H9 (cell line): ENCODE results near the gene RNPEPL1. TPM values are rescaled to one million over a fixed set of nuclear protein-coding genes. Genes with fewer than 3 reads are reported as not detected.

ENCODE experiments used
- DNase-seq: peaks from one replicate; pipeline ENCODE4 v3.0.0-alpha.2; 2017
- H2AFZ ChIP-seq: one replicate; pipeline ENCODE4 v1.6.1; 2013; ENCODE audit warnings: mild to moderate bottlenecking, low read length, control low read depth, moderate library complexity
- H2AK5ac ChIP-seq: 2 replicates; pipeline ENCODE4 v1.6.1; 2013; ENCODE audit warnings: low read length, control low read depth, mixed read lengths; ENCODE audit not compliant: insufficient read length
- H2BK120ac ChIP-seq: one replicate; pipeline ENCODE4 v1.6.1; 2013; ENCODE audit warnings: low read depth, mild to moderate bottlenecking, low read length, control low read depth, inconsistent platforms; ENCODE audit not compliant: poor library complexity, severe bottlenecking
- H2BK12ac ChIP-seq: 2 replicates; pipeline ENCODE4 v1.6.1; 2013; ENCODE audit warnings: low read length, control low read depth, mixed read lengths, low read depth; ENCODE audit not compliant: insufficient read length
- H2BK15ac ChIP-seq: 2 replicates; pipeline ENCODE4 v1.6.1; 2013; ENCODE audit warnings: low read depth, low read length, control low read depth
- H2BK20ac ChIP-seq: one replicate; pipeline ENCODE4 v1.6.1; 2013; ENCODE audit warnings: low read depth, mild to moderate bottlenecking, low read length, control low read depth, inconsistent platforms; ENCODE audit not compliant: poor library complexity, severe bottlenecking
- H2BK5ac ChIP-seq: 2 replicates; pipeline ENCODE4 v1.6.1; 2013; ENCODE audit warnings: low read length, control low read depth, mixed read lengths; ENCODE audit not compliant: insufficient read length
- H3K14ac ChIP-seq: 2 replicates; pipeline ENCODE4 v1.6.1; 2013; ENCODE audit warnings: low read length, control low read depth; ENCODE audit not compliant: insufficient read depth
- H3K18ac ChIP-seq: 2 replicates; pipeline ENCODE4 v1.6.1; 2013; ENCODE audit warnings: low read depth, mild to moderate bottlenecking, mixed read lengths, low read length, control low read depth; ENCODE audit not compliant: insufficient read length
- H3K23ac ChIP-seq: 2 replicates; pipeline ENCODE4 v1.6.1; 2013; ENCODE audit warnings: low read length, control low read depth, mixed read lengths, low read depth; ENCODE audit not compliant: insufficient read length
- H3K23me2 ChIP-seq: 2 replicates; pipeline ENCODE4 v1.6.1; 2013; ENCODE audit warnings: low read depth, mild to moderate bottlenecking, mixed read lengths, low read length, control low read depth; ENCODE audit not compliant: insufficient read length, poor library complexity, severe bottlenecking
- H3K27ac ChIP-seq: 2 replicates; pipeline ENCODE4 v1.5.1; 2013; ENCODE audit warnings: low read length, control low read depth, mixed read lengths, low read depth; ENCODE audit not compliant: insufficient read length
- H3K27me3 ChIP-seq: 2 replicates; pipeline ENCODE4 v1.6.1; 2013; ENCODE audit warnings: low read length, control low read depth, inconsistent platforms; ENCODE audit not compliant: insufficient read depth
- H3K4ac ChIP-seq: 2 replicates; pipeline ENCODE4 v1.6.1; 2013; ENCODE audit warnings: low read depth, mild to moderate bottlenecking, control low read depth, inconsistent platforms, low read length, moderate library complexity
- H3K4me1 ChIP-seq: 2 replicates; pipeline ENCODE4 v1.6.1; 2013; ENCODE audit warnings: low read length, control low read depth, inconsistent platforms; ENCODE audit not compliant: insufficient read depth
- H3K4me2 ChIP-seq: 2 replicates; pipeline ENCODE4 v1.6.1; 2013; ENCODE audit warnings: low read length, control low read depth, mixed read lengths; ENCODE audit not compliant: insufficient read length, insufficient read depth
- H3K56ac ChIP-seq: 2 replicates; pipeline ENCODE4 v1.6.1; 2013; ENCODE audit warnings: low read depth, mild to moderate bottlenecking, mixed read lengths, low read length, control low read depth; ENCODE audit not compliant: insufficient read length
- H3K79me1 ChIP-seq: 2 replicates; pipeline ENCODE4 v1.6.1; 2013; ENCODE audit warnings: low read depth, mild to moderate bottlenecking, moderate library complexity, low read length, control low read depth, inconsistent platforms; ENCODE audit not compliant: insufficient read depth, poor library complexity, severe bottlenecking
- H3K79me2 ChIP-seq: 2 replicates; pipeline ENCODE4 v1.6.1; 2013; ENCODE audit warnings: low read length, control low read depth, inconsistent platforms; ENCODE audit not compliant: insufficient read depth
- H3K9ac ChIP-seq: 2 replicates; pipeline ENCODE4 v1.6.1; 2013; ENCODE audit warnings: low read length, control low read depth, mixed read lengths; ENCODE audit not compliant: insufficient read length; ENCODE audit errors: extremely low read depth
- H3K9me3 ChIP-seq: one replicate; pipeline ENCODE4 v1.6.1; 2013; ENCODE audit warnings: low read depth, low read length, inconsistent platforms; ENCODE audit not compliant: control insufficient read depth
- H3T11ph ChIP-seq: one replicate; pipeline ENCODE4 v1.6.1; 2013; ENCODE audit warnings: mild to moderate bottlenecking, low read length, control low read depth, inconsistent platforms
- H4K20me1 ChIP-seq: one replicate; pipeline ENCODE4 v1.6.1; 2013; ENCODE audit not compliant: control insufficient read depth, insufficient read length, insufficient read depth
- H4K5ac ChIP-seq: 2 replicates; pipeline ENCODE4 v1.6.1; 2013; ENCODE audit warnings: low read depth, mild to moderate bottlenecking, mixed read lengths, low read length, control low read depth; ENCODE audit not compliant: insufficient read length
- H4K8ac ChIP-seq: replicated peaks from 2 replicates; pipeline ENCODE4 v1.6.1; 2013; ENCODE audit warnings: low read length, control low read depth, mixed read lengths, low read depth; ENCODE audit not compliant: insufficient read length
- H4K91ac ChIP-seq: 2 replicates; pipeline ENCODE4 v1.6.1; 2013; ENCODE audit warnings: low read depth, mild to moderate bottlenecking, moderate library complexity, mixed read lengths, low read length, control low read depth; ENCODE audit not compliant: insufficient read length
- H3K27ac Mint-ChIP-seq, 3 experiments: 2 replicates in 2 of 3; 3 replicates in 1 of 3; pipeline ENCODE4 v1.8.0; 2020 to 2021; ENCODE audit warnings: mixed read lengths in 3 of 3, mild to moderate bottlenecking in 1 of 3, moderate library complexity in 1 of 3
- H3K27me3 Mint-ChIP-seq: 2 replicates; pipeline ENCODE4 v1.8.0; 2021; ENCODE audit warnings: low read depth, mild to moderate bottlenecking, moderate library complexity, mixed read lengths
- H3K36me3 Mint-ChIP-seq, 3 experiments: 2 replicates in 2 of 3; 3 replicates in 1 of 3; pipeline ENCODE4 v1.8.0; 2020 to 2021; ENCODE audit warnings: low read depth in 3 of 3, mixed read lengths in 3 of 3; ENCODE audit not compliant: insufficient read depth in 1 of 3
- H3K4me1 Mint-ChIP-seq, 2 experiments: 2 replicates each; pipeline ENCODE4 v1.8.0; 2020; ENCODE audit warnings: mixed read lengths in 2 of 2
- H3K4me3 Mint-ChIP-seq, 2 experiments: 2 replicates in 1 of 2; 3 replicates in 1 of 2; pipeline ENCODE4 v1.8.0; 2020 to 2021; ENCODE audit warnings: mild to moderate bottlenecking in 2 of 2, mixed read lengths in 2 of 2, moderate library complexity in 1 of 2
- H3K9me3 Mint-ChIP-seq, 2 experiments: 2 replicates in 1 of 2; 3 replicates in 1 of 2; pipeline ENCODE4 v1.8.0; 2020; ENCODE audit warnings: mild to moderate bottlenecking in 2 of 2, mixed read lengths in 2 of 2, moderate library complexity in 1 of 2
- CTCF ChIP-seq: fragments of 200-600 bp; sonication (generic); conservative IDR thresholded peaks from 3 replicates; pipeline ENCODE4 v1.8.0; 2021; ENCODE audit warnings: antibody characterized with exemption, mild to moderate bottlenecking
- WGBS: extraction: QIAGEN DNeasy Blood & Tissue Kit; methylation state at CpG from one replicate; pipeline ENCODE4 v1.1.7; 2013; ENCODE audit warnings: missing lambda C conversion rate, low lambda C conversion rate, mixed read lengths; ENCODE audit not compliant: insufficient read length; ENCODE audit errors: extremely low coverage; 5-methylcytosine and 5-hydroxymethylcytosine counted together
- total RNA-seq: library from RNA; stranded (reverse); gene quantifications from 2 replicates; pipeline ENCODE4 v1.2.1, GENCODE V29; 2021

RNPEPL1 gene
- total RNA-seq, 1 experiment from 2014 or later = 22.5 TPM

GRCh38 chr2:240591784-240592183, 23.5 kb downstream of the RNPEPL1 start:
- Histone ChIP-seq H3K4me1 (peaks cover 7% of the 10 kb centered on the region; the same call in 1 of the 2 replicates), H4K8ac (no peak overlapping the region), H2AK5ac (no peak overlapping the region), H2BK120ac (no peak overlapping the region), H3K27ac (no peak overlapping the region), H3K23me2 (peaks cover 8% of the 10 kb centered on the region), H3K14ac (no peak overlapping the region), H4K20me1 (no peaks in the 10 kb centered on the region), H2AFZ (no peak overlapping the region), H3K27me3 (no peaks in the 10 kb centered on the region), H3K23ac (no peak overlapping the region), H2BK15ac (no peak overlapping the region), H3K9me3 (no peaks in the 10 kb centered on the region), H4K91ac (no peak overlapping the region), H3K4me2 (no peak overlapping the region), H2BK12ac (no peak overlapping the region), H2BK5ac (no peak overlapping the region), H4K5ac (no peak overlapping the region), H3K79me1 (peaks cover 5% of the 10 kb centered on the region), H3K56ac (no peak overlapping the region), H2BK20ac (no peak overlapping the region), H3T11ph (no peak overlapping the region), H3K18ac (no peak overlapping the region), H3K9ac (no peak overlapping the region), H3K4ac (no peak overlapping the region), H3K79me2 (peaks cover 11% of the 10 kb centered on the region; the same call in 1 of the 2 replicates)
- Mint-ChIP-seq H3K36me3 (peaks cover 12 to 30% (median 16%) of the 10 kb centered on the region in 3 experiments), H3K4me1 (peaks cover 11 to 13% of the 10 kb centered on the region in 2 experiments), H3K27me3 (no peaks in the 10 kb centered on the region; the same call in 1 of the 2 replicates), H3K27ac (no peak overlapping the region), H3K9me3 (no peaks in the 10 kb centered on the region), H3K4me3 (no peak overlapping the region)
- TF ChIP-seq CTCF = no peak
- no CpG with 5 or more reads among the region's 13 CpGs for whole genome bisulfite sequencing
- no peak for DNase-seq
